ENCODE measurements around the gene GOLGA8A. TPM values are rescaled to one million over a fixed set of nuclear protein-coding genes. Genes with fewer than 3 reads are reported as not detected.
"Not testable (repeated sequence)": the region's sequence is repeated elsewhere in the genome, so short reads cannot be mapped to it uniquely, and the experiment has no call there.

The GOLGA8A gene
- total RNA-seq, 1 donor from 2014 or later: 18.8 TPM

DNA sequence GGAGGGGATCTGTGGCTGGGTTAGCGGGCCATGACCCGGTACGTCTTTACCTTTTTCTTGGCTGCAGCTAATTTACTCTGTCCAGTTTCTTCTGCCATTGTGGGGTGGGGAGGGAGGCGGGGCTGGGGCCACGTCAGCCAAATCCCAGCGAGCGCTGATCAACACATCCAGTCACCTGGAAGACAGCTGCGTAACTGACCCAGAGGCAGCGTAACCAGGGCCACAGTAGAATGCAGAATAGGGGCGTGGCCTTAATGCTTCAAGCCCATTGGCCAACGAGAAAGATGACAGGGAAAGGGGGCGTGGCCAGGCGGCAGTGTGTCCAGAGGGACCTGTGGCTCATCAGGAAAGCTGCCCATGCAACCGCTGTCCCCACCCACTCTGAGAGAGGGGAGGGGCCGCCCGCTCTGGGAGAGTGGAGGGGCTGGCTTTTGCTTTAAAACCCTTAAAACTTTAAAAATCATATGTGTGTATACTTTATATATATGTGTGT is 48.0 kb downstream of the GOLGA8A start:
- H3K36me3 ChIP-seq; H3K27ac ChIP-seq (replicated peaks); intact Hi-C loops (cut with micrococcal nuclease); H3K4me3 ChIP-seq; H3K27me3 ChIP-seq (ENCODE audit: low read depth); H3K9me3 ChIP-seq (replicated peaks); H3K4me1 ChIP-seq; DNase-seq: not testable (repeated sequence)

Other genes with a start within 250 kb of the GOLGA8A start
- 14.9 TPM for gene KATNBL1, start 227.7 kb downstream of the GOLGA8A start, total RNA-seq
- gene EMC4, start 212.8 kb downstream of the GOLGA8A start, total RNA-seq: 86.6 TPM
- gene SLC12A6, start 100.0 kb downstream of the GOLGA8A start, total RNA-seq: 25.7 TPM
- gene NOP10, start 94.7 kb downstream of the GOLGA8A start, total RNA-seq: 140 TPM
- not detected for gene NUTM1, start 94.5 kb downstream of the GOLGA8A start, total RNA-seq
- 80.6 TPM for gene LPCAT4, start 70.6 kb downstream of the GOLGA8A start, total RNA-seq
- 11.8 TPM for gene GOLGA8B, start 145.8 kb upstream of the GOLGA8A start, total RNA-seq